HEK293 (cell line): ENCODE data around the gene TRAF4.

ENCODE experiments used
- BCL11B ChIP-seq: fragments of 450-650 bp; formaldehyde crosslinking; IDR thresholded peaks from 2 replicates; pipeline ENCODE4 v1.5.1; 2016; ENCODE audit warnings: low read depth, missing biosample characterization, missing genetic modification characterization
- FEZF1 ChIP-seq: fragments of 450-650 bp; formaldehyde crosslinking; IDR thresholded peaks from 2 replicates; pipeline ENCODE4 v1.5.1; 2016; ENCODE audit warnings: missing biosample characterization, missing genetic modification characterization
- IKZF3 ChIP-seq: fragments of 450-650 bp; IDR thresholded peaks from 2 replicates; pipeline ENCODE4 v1.5.0; 2018; ENCODE audit warnings: missing biosample characterization, mild to moderate bottlenecking, missing genetic modification characterization, moderate library complexity
- KLF8 ChIP-seq: fragments of 450-650 bp; formaldehyde crosslinking; IDR thresholded peaks from 2 replicates; pipeline ENCODE4 v1.5.1; 2016; ENCODE audit warnings: missing biosample characterization, missing genetic modification characterization
- MYNN ChIP-seq: fragments of 450-650 bp; formaldehyde crosslinking; IDR thresholded peaks from 2 replicates; pipeline ENCODE4 v1.5.1; 2016; ENCODE audit warnings: missing biosample characterization, missing genetic modification characterization, borderline replicate concordance
- SETDB1 ChIP-seq: IDR thresholded peaks from one replicate; pipeline ENCODE4 v1.6.1; 2017; ENCODE audit warnings: mild to moderate bottlenecking, low read length, moderate library complexity, mixed read lengths; ENCODE audit not compliant: insufficient read length
- ZBTB17 ChIP-seq: fragments of 450-650 bp; formaldehyde crosslinking; IDR thresholded peaks from 2 replicates; pipeline ENCODE4 v1.5.1; 2016; ENCODE audit warnings: missing biosample characterization, missing genetic modification characterization
- ZFP69B ChIP-seq: fragments of 450-650 bp; formaldehyde crosslinking; IDR thresholded peaks from 2 replicates; pipeline ENCODE4 v1.5.1; 2016; ENCODE audit warnings: missing biosample characterization, missing genetic modification characterization
- ZNF133 ChIP-seq: fragments of 450-650 bp; formaldehyde crosslinking; IDR thresholded peaks from 2 replicates; pipeline ENCODE4 v1.5.1; 2016; ENCODE audit warnings: missing biosample characterization, missing genetic modification characterization
- ZNF174 ChIP-seq: fragments of 450-650 bp; formaldehyde crosslinking; IDR thresholded peaks from 2 replicates; pipeline ENCODE4 v1.5.0; 2017; ENCODE audit warnings: missing biosample characterization, mild to moderate bottlenecking, missing genetic modification characterization
- ZNF354C ChIP-seq: fragments of 450-650 bp; formaldehyde crosslinking; IDR thresholded peaks from 2 replicates; pipeline ENCODE4 v1.5.1; 2016; ENCODE audit warnings: missing biosample characterization, missing genetic modification characterization, low read depth, borderline replicate concordance
- ZNF366 ChIP-seq: fragments of 450-650 bp; formaldehyde crosslinking; conservative IDR thresholded peaks from 2 replicates; pipeline ENCODE4 v1.5.1; 2016; ENCODE audit warnings: missing biosample characterization, missing genetic modification characterization
- ZNF404 ChIP-seq: fragments of 450-650 bp; formaldehyde crosslinking; IDR thresholded peaks from 2 replicates; pipeline ENCODE4 v1.5.1; 2017; ENCODE audit warnings: missing biosample characterization, missing genetic modification characterization
- ZNF473 ChIP-seq: fragments of 450-650 bp; formaldehyde crosslinking; IDR thresholded peaks from 2 replicates; pipeline ENCODE4 v1.5.1; 2017; ENCODE audit warnings: missing biosample characterization, missing genetic modification characterization
- ZNF549 ChIP-seq: fragments of 450-650 bp; IDR thresholded peaks from 2 replicates; pipeline ENCODE4 v1.5.1; 2018; ENCODE audit warnings: missing biosample characterization, missing genetic modification characterization, mild to moderate bottlenecking, inconsistent platforms, moderate library complexity
- ZNF623 ChIP-seq: fragments of 450-650 bp; formaldehyde crosslinking; IDR thresholded peaks from 2 replicates; pipeline ENCODE4 v1.5.1; 2016; ENCODE audit warnings: missing biosample characterization, missing genetic modification characterization
- ZNF654 ChIP-seq: fragments of 450-650 bp; formaldehyde crosslinking; IDR thresholded peaks from 2 replicates; pipeline ENCODE4 v1.5.1; 2016; ENCODE audit warnings: low read depth, missing biosample characterization, missing genetic modification characterization
- ZNF658 ChIP-seq: fragments of 450-650 bp; formaldehyde crosslinking; IDR thresholded peaks from 2 replicates; pipeline ENCODE4; 2016; ENCODE audit warnings: missing biosample characterization, missing genetic modification characterization
- ZNF677 ChIP-seq: fragments of 450-650 bp; IDR thresholded peaks from 2 replicates; pipeline ENCODE4 v1.5.0; 2018; ENCODE audit warnings: missing biosample characterization, mild to moderate bottlenecking, missing genetic modification characterization, moderate library complexity
- ZNF701 ChIP-seq: fragments of 450-650 bp; formaldehyde crosslinking; IDR thresholded peaks from 2 replicates; pipeline ENCODE4 v1.5.1; 2016; ENCODE audit warnings: missing biosample characterization, missing genetic modification characterization
- ZNF785 ChIP-seq: fragments of 450-650 bp; formaldehyde crosslinking; IDR thresholded peaks from 2 replicates; pipeline ENCODE4 v1.5.1; 2016; ENCODE audit warnings: missing biosample characterization, missing genetic modification characterization
- ZNF830 ChIP-seq: fragments of 450-650 bp; IDR thresholded peaks from 2 replicates; pipeline ENCODE4 v1.5.0; 2018; ENCODE audit warnings: missing biosample characterization, missing genetic modification characterization, low read depth, mild to moderate bottlenecking, moderate library complexity
- ZNF843 ChIP-seq: fragments of 450-650 bp; formaldehyde crosslinking; IDR thresholded peaks from 2 replicates; pipeline ENCODE4 v1.5.1; 2016; ENCODE audit warnings: missing biosample characterization, missing genetic modification characterization
- ZSCAN23 ChIP-seq: fragments of 450-650 bp; formaldehyde crosslinking; IDR thresholded peaks from 2 replicates; pipeline ENCODE4 v1.5.1; 2016; ENCODE audit warnings: missing biosample characterization, missing genetic modification characterization
- TF ChIP-seq, protein P1 (sequence below): fragments of 450-650 bp; formaldehyde crosslinking; IDR thresholded peaks from 2 replicates; pipeline ENCODE4 v1.5.1; 2016; ENCODE audit warnings: missing biosample characterization, missing genetic modification characterization
- TF ChIP-seq, protein P2 (sequence below): fragments of 450-650 bp; formaldehyde crosslinking; IDR thresholded peaks from 2 replicates; pipeline ENCODE4 v1.5.0; 2017; ENCODE audit warnings: missing biosample characterization, missing genetic modification characterization, borderline replicate concordance
- TF ChIP-seq, protein P3 (sequence below): fragments of 450-650 bp; formaldehyde crosslinking; IDR thresholded peaks from 2 replicates; pipeline ENCODE4 v1.5.1; 2016; ENCODE audit warnings: missing biosample characterization, missing genetic modification characterization, low read depth
- TF ChIP-seq, protein P4 (sequence below): fragments of 450-650 bp; formaldehyde crosslinking; IDR thresholded peaks from 2 replicates; pipeline ENCODE4 v1.5.1; 2016; ENCODE audit warnings: missing biosample characterization, missing genetic modification characterization

The TRAF4 gene

GRCh38 chr17:28726627-28727491 is 17.0 kb upstream of the TRAF4 start (continued):
- TF ChIP-seq FEZF1 (tag by site-specific recombination) (no peak), ZNF785 (tag by site-specific recombination) (no peak), ZNF366 (tag by site-specific recombination) (peak; percentile 90), ZBTB17 (tag by site-specific recombination) (peak; percentile 65), ZNF404 (no peak), ZNF174 (tag by site-specific recombination) (no peak), ZNF654 (peak; percentile 100), ZSCAN23 (tag by site-specific recombination) (0 out of 2 replicates have a peak, but pooled peaks have one; percentile 29), ZNF701 (tag by site-specific recombination) (no peak), ZNF658 (tag by site-specific recombination) (no peak), KLF8 (tag by site-specific recombination) (peak; percentile 97), ZNF473 (tag by site-specific recombination) (no peak), ZNF677 (tag by site-specific recombination) (no peak), MYNN (tag by site-specific recombination) (peak; percentile 97), ZNF354C (no peak), ZFP69B (tag by site-specific recombination) (no peak), SETDB1 (no peak), ZNF830 (tag by site-specific recombination) (no peak), BCL11B (tag by site-specific recombination) (peak; percentile 93), ZNF549 (tag by site-specific recombination) (no peak), ZNF843 (tag by site-specific recombination) (0 out of 2 replicates have a peak, but pooled peaks have one; percentile 17), ZNF623 (tag by site-specific recombination) (no peak), ZNF133 (tag by site-specific recombination) (no peak), IKZF3 (tag by site-specific recombination) (peak; percentile 95)
- TF ChIP-seq, protein P1, sequence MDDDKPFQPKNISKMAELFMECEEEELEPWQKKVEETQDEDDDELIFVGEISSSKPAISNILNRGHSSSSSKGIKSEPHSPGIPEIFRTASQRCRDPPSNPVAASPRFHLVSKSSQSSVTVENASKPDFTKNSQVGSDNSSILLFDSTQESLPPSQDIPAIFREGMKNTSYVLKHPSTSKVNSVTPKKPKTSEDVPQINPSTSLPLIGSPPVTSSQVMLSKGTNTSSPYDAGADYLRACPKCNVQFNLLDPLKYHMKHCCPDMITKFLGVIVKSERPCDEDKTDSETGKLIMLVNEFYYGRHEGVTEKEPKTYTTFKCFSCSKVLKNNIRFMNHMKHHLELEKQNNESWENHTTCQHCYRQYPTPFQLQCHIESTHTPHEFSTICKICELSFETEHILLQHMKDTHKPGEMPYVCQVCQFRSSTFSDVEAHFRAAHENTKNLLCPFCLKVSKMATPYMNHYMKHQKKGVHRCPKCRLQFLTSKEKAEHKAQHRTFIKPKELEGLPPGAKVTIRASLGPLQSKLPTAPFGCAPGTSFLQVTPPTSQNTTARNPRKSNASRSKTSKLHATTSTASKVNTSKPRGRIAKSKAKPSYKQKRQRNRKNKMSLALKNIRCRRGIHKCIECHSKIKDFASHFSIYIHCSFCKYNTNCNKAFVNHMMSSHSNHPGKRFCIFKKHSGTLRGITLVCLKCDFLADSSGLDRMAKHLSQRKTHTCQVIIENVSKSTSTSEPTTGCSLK (tag by site-specific recombination): no peak
- TF ChIP-seq, protein P2, sequence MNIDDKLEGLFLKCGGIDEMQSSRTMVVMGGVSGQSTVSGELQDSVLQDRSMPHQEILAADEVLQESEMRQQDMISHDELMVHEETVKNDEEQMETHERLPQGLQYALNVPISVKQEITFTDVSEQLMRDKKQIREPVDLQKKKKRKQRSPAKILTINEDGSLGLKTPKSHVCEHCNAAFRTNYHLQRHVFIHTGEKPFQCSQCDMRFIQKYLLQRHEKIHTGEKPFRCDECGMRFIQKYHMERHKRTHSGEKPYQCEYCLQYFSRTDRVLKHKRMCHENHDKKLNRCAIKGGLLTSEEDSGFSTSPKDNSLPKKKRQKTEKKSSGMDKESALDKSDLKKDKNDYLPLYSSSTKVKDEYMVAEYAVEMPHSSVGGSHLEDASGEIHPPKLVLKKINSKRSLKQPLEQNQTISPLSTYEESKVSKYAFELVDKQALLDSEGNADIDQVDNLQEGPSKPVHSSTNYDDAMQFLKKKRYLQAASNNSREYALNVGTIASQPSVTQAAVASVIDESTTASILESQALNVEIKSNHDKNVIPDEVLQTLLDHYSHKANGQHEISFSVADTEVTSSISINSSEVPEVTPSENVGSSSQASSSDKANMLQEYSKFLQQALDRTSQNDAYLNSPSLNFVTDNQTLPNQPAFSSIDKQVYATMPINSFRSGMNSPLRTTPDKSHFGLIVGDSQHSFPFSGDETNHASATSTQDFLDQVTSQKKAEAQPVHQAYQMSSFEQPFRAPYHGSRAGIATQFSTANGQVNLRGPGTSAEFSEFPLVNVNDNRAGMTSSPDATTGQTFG (tag by site-specific recombination): no peak
- TF ChIP-seq, protein P3, sequence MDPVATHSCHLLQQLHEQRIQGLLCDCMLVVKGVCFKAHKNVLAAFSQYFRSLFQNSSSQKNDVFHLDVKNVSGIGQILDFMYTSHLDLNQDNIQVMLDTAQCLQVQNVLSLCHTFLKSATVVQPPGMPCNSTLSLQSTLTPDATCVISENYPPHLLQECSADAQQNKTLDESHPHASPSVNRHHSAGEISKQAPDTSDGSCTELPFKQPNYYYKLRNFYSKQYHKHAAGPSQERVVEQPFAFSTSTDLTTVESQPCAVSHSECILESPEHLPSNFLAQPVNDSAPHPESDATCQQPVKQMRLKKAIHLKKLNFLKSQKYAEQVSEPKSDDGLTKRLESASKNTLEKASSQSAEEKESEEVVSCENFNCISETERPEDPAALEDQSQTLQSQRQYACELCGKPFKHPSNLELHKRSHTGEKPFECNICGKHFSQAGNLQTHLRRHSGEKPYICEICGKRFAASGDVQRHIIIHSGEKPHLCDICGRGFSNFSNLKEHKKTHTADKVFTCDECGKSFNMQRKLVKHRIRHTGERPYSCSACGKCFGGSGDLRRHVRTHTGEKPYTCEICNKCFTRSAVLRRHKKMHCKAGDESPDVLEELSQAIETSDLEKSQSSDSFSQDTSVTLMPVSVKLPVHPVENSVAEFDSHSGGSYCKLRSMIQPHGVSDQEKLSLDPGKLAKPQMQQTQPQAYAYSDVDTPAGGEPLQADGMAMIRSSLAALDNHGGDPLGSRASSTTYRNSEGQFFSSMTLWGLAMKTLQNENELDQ: no peak
- TF ChIP-seq, protein P4, sequence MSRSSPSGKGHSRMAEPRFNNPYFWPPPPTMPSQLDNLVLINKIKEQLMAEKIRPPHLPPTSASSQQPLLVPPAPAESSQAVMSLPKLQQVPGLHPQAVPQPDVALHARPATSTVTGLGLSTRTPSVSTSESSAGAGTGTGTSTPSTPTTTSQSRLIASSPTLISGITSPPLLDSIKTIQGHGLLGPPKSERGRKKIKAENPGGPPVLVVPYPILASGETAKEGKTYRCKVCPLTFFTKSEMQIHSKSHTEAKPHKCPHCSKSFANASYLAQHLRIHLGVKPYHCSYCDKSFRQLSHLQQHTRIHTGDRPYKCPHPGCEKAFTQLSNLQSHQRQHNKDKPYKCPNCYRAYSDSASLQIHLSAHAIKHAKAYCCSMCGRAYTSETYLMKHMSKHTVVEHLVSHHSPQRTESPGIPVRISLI (tag by site-specific recombination): no peak
